GM21786 (cell line): ENCODE measurements around the gene RMP24.
"Not testable (repeated sequence)": the region's sequence is repeated elsewhere in the genome, so short reads cannot be mapped to it uniquely, and the experiment has no call there.

Source experiments
- ATAC-seq: cut with Tn5 transposase; IDR thresholded peaks from one replicate; pipeline ENCODE4 v1.9.1; 2021; ENCODE audit not compliant: unreplicated experiment

Gene RMP24

DNA sequence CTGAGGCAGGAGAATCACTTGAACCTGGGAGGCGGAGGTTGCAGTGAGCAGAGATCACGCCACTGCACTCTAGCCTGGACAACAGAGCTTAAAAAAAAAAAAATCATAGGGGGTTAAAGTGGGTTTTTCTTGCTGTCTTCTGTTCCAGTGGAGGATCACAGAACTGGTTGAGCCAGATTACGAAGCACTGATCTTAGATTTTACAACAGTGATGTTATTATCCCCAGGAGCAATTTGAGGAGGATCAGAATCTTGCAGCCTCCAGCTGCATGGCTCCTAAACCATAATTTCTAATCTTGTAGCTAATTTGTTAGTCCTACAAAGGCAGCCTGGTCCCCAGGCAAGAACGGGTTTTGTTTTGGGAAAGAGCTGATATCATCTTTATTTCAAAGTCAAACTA, 4.6 kb upstream of the RMP24 start:
- ATAC-seq = not testable (repeated sequence)

DNA sequence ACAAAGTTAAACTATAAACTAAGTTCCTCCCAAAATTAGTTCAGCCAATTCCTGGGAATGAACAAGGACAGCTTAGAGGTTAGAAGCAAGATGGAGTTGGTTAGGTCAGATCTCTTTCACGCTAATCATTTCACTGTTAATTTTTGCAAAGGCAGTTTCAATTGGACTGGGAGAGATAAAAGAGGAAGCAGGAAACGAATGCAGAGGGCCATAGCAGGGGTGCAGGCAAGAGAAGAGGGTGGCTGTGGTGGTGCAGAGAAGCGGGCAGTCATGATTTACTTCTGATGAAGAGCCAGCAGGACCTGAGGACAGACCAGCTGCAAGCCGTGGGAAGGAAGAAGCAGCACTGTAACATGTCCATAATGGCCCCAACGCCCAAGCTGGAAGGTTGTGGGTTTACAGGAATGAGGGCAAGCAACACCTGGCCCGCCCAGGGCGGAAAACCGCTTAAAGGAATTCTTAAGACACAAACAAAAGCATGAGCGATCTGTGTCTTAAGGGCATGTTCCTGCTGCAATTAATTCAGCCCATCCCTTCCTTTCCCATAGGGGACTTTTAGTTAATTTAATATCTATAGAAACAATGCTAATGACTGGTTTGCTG, 4.1 kb upstream of the RMP24 start:
- ATAC-seq = no peak

DNA sequence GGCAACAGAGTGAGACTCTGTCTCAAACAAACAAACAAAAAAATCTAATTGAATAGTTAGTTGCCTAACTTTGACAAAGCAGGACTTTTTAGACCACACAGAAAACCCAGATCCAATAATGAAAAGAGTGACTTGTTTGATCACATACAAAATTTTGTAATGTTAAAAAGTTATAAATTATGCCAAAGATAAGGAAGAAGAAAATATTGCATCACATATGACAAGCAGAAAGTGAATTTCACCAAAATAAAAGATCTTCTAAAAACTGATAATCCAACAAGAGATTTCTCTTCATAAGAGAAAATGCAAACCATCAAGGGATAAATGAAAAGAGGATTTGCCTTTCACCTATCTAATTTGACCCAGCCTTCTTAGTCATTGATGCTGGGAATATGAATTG, 2.8 kb upstream of the RMP24 start:
- no peak for ATAC-seq

DNA sequence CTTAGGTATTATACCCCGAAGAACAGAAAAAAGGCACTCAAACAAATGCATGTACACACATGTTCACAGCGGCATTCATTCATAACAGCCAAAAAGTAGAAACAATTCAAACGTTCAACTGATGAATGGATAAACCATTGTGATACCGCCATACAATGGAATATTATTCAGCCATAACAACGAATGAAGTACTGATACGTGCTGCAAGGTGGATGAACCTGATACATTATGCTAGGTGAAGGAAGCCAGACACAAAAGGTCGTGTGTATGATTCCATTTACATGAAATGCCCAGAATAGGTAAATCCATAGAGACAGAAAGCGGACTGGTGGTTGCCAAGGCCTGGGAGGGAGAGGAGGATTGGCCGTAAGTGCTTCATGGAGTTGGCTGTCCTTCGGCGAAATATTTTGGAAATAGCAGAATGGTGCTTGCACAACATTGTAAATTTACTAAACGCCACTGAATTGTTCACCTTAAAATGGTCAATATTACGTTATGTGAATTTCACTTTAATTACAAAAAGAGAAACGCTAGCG, 750 bp upstream of the RMP24 start:
- no peak for ATAC-seq

DNA sequence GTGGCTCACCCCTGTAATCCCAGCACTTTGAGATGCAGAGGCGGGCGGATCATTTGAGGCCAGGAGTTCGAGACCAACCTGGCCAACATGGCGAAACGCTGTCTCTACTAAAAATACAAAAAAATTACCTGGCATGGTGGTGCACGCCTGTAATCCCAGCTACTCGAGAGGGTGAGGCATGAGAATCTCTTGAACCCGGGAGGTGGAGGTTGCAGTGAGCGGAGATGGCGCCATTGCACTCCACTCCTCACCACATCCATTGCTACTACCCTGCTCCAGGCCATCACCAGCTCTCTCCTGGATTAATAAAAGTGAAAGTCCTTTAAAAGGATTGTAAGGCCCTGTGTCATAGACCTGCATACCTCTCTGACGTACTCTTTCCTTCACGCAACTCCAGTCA, 1.2 kb downstream of the RMP24 start:
- no peak for ATAC-seq

DNA sequence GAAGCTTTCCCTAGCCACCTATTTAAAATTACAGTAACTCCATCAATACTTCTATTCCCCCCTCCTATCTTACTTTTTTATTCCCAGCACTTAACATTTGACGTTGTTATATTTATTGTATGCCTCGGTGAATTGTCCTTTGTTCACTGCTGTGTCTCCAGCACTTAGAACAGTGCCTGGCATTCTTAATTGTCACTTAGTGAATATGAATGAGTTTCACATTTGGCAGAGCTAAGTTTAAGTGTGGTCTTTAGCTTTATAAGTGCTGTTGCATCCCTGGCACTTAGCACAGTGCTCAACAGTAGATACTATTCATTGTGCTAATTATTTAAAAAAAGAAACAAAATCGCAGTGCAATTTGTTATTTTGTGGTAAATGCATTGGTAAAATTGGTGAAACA, 1.7 kb downstream of the RMP24 start:
- ATAC-seq = no peak

DNA sequence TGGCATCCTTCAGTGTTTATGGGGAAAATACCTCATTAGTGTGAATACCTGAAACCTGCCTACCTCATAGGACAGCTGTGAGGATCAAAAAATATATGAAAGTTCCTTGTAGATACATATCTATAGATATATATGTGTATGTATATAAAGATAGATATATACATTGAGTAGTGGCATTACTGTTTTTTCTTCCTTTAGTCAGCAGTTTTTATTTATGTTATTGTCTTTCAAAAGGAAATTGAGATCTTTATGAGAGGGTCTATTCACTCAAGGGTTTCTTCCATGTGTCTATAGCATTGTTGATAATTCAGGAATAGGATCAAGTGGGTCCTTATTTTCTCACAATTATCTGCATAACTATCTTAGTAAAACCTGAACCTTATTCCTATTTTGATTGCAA, 6.6 kb downstream of the RMP24 start:
- no peak for ATAC-seq

DNA sequence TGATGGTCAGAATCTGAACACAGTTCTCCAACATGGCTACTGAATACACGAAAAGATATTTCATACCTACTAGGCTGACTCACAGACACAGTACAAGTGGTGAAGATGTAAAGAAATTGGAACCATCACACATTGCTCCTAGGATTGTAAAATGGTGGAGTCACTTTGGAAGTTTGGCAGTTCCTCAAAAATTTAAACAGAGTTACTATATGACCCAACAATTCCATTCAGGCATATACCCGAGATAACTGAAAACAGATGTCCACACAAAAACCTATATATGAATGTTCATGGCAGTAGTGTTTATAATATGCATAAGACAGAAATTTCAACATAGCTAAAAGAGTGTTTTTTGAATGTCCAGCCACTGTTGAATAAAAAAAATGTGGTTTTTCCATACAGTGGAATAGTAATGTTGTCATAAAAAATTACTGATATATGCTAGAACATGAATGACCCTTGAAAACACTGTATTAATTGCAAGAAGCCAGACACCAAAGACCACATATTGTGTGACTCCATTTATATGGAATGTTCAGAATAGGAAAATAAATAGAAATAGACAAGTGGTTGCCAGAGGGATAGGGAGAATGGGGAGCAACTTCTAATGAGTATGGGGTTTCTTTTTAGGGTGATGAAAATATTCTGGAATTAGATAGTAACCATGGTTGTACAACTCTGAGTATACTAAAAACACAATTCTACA, 10.1 kb downstream of the RMP24 start:
- no peak for ATAC-seq

DNA sequence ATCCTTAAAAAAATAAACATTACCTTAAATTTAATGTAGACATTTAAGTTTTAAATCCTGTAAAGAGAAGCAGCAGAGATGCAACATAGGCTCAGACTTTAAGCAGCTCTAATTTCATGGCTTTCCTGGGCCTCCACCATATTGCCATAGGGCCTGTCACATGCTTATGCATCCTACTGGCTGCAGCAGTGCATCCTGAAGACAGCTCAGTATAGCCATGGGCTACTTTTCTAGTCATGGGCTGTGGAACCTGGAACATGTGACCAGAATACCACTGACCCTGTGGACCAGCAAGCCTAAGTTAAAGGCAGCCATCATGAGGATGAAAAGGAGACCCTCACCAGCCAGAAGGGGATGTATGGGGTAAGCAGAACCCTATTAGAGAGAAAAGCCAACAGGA, 10.7 kb downstream of the RMP24 start:
- ATAC-seq = no peak

DNA sequence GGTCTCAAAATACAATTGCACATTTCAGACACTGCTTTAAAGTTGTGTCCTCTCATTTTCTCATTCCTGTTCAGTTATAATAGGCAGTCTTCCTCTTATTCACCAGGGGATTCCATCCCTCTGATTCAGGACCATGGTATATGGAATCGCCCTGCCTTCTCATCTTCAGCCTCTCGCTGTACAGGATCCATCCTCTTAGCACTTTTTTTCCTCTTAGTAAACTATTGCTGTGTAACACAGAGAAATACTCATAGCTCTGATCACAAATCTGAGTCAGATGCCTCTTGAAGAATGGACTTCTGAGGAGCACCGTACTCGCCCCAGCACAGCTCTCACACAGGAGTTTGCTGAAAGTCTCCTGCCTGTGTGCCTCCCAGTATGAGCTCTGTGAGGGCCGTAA, 11.3 kb downstream of the RMP24 start:
- ATAC-seq = no peak

DNA sequence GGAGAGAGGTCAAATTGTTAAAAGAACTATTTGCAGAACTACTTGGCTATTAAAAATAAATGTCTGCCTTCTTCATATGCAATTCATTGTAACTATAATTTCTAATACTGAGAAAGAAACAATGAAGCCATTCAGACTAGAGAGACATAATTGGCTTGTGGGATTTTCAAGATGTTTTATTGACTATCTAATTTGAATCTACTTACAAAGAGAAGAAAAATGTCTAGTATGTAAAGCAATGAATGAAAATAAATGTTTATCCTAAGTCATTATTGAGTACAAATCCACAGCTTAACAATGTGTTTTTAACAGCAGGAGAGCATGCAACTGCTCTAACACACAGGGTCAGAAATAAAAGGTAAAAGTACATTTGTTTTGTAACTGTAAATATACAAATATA, 19.2 kb downstream of the RMP24 start:
- ATAC-seq = no peak

DNA sequence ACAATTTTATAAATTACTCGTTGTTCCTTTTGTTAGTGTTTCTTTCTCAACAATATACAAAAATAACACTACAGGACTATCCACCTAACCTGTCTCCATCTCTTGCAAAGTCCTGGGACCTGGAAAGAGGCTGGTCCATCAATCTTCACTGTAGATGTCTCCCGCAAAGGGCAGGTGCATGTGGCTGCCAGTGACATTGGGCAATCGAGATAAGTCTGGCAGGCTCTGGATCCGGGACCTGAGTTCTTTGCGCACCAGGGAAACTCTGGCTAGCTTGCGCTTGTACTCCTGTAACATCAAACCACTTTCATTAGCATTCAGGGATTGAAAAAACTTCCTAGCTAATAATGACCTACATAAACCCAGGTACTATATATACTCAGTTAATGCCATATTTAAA, 20.5 kb downstream of the RMP24 start:
- ATAC-seq = no peak

DNA sequence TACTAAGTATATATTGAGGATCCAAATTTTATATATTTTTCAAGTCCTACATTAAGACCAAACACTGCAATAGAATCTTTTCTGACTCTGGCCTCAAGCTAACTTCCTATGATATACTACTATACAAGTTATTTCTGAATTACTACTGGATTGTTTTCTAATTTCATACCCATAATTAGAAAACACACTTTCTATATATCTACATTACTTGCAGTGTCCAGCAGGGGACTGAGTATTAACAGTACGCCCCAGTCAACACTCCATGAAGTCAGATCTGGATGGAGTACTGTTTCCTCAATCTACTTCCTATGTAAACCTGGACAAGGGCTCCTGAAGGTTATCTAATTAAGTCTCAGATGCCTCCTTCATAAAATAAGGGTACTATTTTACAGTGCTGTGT, 26.5 kb downstream of the RMP24 start:
- no peak for ATAC-seq

DNA sequence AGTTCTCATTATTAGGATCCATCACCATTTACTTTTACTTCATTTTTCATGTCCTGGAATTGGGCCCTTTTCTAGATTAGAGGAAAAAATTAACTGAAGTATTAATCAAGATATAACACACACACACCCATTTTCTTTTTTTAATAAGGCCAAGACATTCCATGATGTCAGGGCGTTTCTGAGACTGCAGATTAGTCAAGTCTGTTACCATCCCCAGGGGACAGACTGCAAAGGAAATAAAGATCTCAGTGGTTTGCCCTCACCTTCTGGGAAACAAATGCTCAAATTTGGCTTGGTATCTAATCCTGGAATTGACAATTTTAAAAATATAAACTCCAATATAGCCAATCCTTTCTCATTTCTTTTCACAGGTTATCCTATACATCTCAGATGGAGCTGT, 27.4 kb downstream of the RMP24 start:
- no peak for ATAC-seq

DNA sequence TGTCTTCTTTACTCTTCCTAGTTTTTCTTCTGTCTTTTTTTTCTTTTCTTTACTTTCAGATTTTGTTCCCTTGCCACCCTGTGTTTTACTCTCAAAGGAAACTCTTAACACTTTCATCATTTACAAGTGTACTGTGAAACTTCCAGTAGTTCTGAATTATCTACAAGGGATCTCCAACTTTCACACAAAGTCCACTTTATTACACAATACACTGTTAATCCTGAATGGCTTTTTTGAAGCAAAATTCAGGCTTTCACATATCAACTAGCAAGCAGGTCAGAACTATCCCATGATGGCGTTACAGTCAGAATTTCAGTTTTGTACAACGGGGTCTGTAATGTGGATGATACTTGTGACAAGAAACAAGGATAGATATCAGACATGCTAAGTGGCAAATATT, 34.5 kb downstream of the RMP24 start:
- no peak for ATAC-seq

DNA sequence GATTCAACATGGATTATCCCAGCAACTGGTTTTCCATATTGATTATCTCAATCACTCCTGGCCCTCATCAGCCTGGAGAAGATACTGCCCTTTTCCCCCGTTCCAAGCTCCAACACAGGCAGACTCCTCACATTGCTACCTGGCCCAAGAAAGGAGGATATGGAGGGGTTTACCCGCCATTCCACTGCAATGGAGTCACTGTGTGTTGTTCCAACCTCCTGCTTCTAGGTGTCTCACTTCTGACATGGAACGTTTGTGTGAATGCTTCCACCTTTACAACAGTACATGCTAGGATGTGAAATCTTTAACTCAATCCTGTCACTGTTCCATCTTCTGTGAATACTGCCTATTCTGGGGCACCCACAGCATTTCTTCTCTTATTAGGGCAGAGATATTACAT, 36.7 kb downstream of the RMP24 start:
- ATAC-seq = no peak

DNA sequence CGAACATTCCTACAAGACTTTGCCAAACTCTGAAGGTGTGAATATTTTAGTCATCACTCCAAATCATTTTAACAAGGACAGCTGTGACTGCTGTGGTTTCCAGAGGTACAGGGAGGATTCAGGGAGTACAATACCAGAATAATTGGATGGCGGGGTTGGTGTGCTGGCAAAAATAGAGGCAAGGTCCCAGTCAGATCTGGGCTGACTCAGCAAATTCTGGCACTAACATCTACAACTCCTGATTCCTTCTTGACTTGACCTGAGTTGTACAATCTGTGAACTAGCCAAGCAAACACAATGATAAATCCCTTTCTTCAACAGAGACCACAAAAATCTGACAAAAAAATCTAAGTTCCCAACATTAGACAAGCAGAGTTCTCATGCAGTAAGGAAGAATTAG, 40.4 kb downstream of the RMP24 start:
- no peak for ATAC-seq

DNA sequence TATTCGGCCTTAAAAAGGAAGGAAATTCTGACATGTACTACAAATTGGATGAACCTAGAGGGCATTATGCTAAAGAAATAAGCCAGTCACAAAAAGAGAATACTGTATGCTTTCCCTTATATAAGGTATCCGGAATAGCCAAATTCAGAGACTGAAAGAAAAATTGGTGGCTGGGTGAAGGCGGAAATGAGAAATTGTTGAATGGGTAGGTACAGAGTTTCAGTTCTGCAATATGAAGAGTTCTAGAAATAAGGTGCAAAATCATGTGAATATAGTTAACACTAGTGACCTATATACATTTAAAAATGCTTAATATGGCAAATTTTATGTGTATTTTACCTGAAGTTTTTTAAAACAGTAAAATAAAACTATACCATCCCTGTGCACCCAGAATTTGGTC, 43.1 kb downstream of the RMP24 start:
- ATAC-seq = peak; percentile 95

DNA sequence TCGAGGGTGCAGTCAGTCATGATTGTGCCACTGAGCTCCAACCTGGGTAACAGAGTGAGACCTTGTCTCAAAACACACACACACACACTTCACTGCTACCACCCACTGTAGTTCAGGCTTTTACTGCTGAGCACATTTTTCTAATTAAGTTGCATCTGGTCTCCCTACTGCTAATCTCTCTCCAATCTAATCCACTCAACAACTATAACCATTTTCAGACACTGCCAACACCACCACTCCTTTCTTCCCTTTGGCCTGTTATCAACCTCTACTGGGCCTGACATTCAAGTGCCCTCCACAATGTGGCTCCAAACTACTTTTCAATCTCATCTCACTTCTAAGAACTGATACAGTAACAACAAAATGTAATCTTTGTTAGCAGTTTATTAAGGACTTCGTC, 44.8 kb downstream of the RMP24 start:
- ATAC-seq = no peak

DNA sequence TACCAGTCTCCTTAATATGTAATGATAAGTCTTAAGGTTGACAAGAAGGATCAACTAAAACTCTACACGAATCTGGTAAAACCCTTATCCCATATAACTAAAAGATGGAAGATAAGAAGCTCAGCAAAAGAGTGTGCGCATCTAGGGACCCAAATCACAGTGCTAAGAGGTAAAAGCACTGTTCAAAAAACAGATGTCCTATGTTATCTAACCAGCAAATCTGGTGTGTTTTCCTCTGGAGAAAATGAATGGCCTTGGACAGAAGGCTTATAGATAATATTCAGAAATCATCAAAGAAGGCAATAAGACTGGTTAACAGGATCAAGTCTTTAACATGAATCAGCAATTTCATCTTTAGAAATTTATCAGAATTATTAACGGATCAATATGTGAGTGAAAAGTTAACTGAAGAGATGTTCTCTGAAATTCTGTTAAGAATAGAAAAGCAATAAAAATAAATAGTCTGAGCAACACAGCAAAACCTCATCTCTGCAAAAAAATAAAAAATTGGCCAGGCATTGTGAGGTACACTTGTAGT, 47.8 kb downstream of the RMP24 start:
- no peak for ATAC-seq

DNA sequence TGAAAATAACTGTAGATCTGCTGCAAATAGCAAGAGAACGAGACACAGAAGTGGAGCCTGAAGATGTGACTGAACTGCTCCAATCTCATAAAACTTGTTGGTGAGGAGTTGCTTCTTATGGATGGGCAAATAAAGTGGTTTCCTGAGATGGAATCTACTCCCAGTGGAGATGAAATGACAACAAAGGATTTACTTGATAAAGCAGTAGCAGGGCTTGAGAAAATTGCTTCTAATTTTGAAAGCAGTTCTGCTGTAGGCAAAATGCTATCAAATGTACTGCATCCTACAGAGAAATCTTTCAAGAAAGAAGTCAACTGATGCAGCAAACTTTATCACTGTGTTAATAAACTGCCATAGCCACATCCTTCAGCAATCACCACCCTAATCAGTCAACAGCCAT, 50.9 kb downstream of the RMP24 start:
- ATAC-seq = no peak

DNA sequence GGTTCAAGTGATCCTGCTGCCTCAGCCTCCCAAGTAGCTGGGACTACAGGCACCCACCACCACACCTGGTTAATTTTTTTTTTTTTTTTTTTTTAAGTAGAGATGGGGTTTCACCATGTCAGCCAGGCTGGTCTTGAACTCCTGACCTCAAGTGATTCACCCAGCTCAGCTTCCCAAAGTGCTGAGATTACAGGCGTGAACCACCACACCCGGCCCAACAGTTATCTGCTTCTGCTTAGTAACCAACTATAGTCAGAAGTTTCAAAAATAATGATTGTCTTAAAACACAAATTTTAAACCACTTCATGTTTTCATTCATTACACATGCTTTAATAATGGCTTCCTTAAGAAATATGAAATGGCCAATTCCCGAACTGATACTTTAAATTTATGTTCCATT, 51.8 kb downstream of the RMP24 start:
- not testable (repeated sequence) for ATAC-seq

DNA sequence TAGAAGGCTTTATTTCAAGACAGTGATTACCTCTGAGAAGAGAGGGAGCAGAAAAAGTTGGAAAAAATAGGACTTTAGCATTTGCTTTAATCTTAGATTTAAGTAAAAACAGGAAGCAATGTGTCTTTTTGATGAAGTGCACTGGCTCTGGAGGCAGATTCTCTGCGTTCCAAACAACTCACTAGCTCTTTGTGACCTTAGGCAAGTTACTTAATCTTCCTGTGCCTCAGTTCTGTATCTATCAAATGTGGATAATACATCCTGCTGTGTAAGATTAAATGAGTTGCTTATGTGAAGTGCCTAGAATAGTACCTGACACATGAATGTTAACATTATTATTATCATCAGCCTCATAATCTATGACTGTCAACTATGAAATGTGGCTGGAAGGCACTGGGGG, 52.5 kb downstream of the RMP24 start:
- ATAC-seq = no peak
